Measurements from ENCODE around the gene SIRPA. TPM values are rescaled to one million over a fixed set of nuclear protein-coding genes. Genes with fewer than 3 reads are reported as not detected.

The SIRPA gene
- polyA plus RNA-seq, 4 donors, result 11.4 to 40.8 (median 22.4) TPM

GRCh38 chr20:1892119-1892385 lies 3.2 kb upstream of the SIRPA start:
- 42 to 79% (median 73%) methylated on average over 1 of the region's 1 CpG for WGBS, 3 donors
- DNase-seq, result no peak
- no peaks in the 10 kb centered on the region for H3K9me3 ChIP-seq (ENCODE audit: control insufficient read depth in 2 of 2, insufficient read depth in 1 of 2, low read depth in 1 of 2, low read length in 1 of 2)
- H3K4me1 ChIP-seq (ENCODE audit: control insufficient read depth in 3 of 3, insufficient read depth in 2 of 3, low read depth in 1 of 3, low read length in 2 of 3), result peaks cover 3 to 6% (median 6%) of the 10 kb centered on the region in 3 donors
- H3K36me3 ChIP-seq (ENCODE audit: control insufficient read depth in 3 of 3, insufficient read depth in 2 of 3, low read depth in 1 of 3, low read length in 3 of 3), result peaks cover 0 to 2% (median 0%) of the 10 kb centered on the region in 3 donors
- no peak overlapping the region for H3K4me3 ChIP-seq (ENCODE audit: low read depth in 1 of 3, low read length in 3 of 3)
- no peak for FAIRE-seq
- H3K27ac ChIP-seq (ENCODE audit: low read depth in 1 of 3, low read length in 2 of 3), result no peak overlapping the region
- peaks cover 0 to 4% (median 0%) of the 10 kb centered on the region in 3 donors for H3K27me3 ChIP-seq (ENCODE audit: control insufficient read depth in 3 of 3, insufficient read depth in 3 of 3, low read length in 3 of 3)

GRCh38 chr20:1893721-1894470 lies 1.3 kb upstream of the SIRPA start:
- H3K4me1 ChIP-seq (ENCODE audit: control insufficient read depth in 3 of 3, insufficient read depth in 2 of 3, low read depth in 1 of 3, low read length in 2 of 3), result peaks cover 0 to 16% (median 3%) of the 10 kb centered on the region in 3 donors
- DNase-seq, result no peak
- peaks cover 0 to 4% (median 0%) of the 10 kb centered on the region in 3 donors for H3K27me3 ChIP-seq (ENCODE audit: control insufficient read depth in 3 of 3, insufficient read depth in 3 of 3, low read length in 3 of 3)
- WGBS, 3 donors, result 9 to 14% (median 11%) methylated on average over 50 to 54 of the region's 54 CpGs
- H3K27ac ChIP-seq (ENCODE audit: low read depth in 1 of 3, low read length in 2 of 3), result peak overlapping the region; percentile 58 to 68 (median 66)
- H3K4me3 ChIP-seq (ENCODE audit: low read depth in 1 of 3, low read length in 3 of 3), result peak overlapping the region; percentile 49 to 77 (median 50)
- no peaks in the 10 kb centered on the region for H3K9me3 ChIP-seq (ENCODE audit: control insufficient read depth in 2 of 2, insufficient read depth in 1 of 2, low read depth in 1 of 2, low read length in 1 of 2)
- FAIRE-seq, result no peak
- peaks cover 0 to 6% (median 0%) of the 10 kb centered on the region in 3 donors for H3K36me3 ChIP-seq (ENCODE audit: control insufficient read depth in 3 of 3, insufficient read depth in 2 of 3, low read depth in 1 of 3, low read length in 3 of 3)

DNA sequence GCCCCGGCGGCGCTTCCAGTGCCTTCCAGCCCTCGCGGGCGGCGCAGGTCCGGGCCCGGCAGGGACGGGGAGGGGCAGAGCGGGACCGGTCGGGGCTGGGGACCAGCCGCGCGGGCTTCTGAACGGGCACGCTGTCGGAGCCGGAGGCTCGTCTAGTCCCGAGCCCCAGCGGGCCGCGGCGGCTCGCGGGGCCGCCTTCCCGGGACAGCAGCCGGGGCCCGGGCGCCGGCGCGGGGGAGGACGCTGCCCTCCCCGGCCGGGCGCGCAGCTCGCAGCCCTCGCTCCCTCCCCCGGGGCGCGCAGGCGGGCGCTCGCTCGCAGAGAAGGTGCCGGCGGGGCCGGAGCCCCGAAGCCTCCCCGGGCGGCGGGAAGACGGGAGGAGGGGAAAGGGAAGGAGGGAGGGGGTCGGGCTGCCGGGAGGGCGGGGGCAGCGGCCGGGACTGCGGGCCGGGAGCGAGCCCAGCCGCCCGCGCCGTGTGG lies 696 bp upstream of the SIRPA start:
- Histone ChIP-seq H3K27me3 (ENCODE audit: control insufficient read depth in 3 of 3, insufficient read depth in 3 of 3, low read length in 3 of 3) (peaks cover 0 to 4% (median 0%) of the 10 kb centered on the region in 3 donors), H3K27ac (ENCODE audit: low read depth in 1 of 3, low read length in 2 of 3) (peak overlapping the region; percentile 58 to 80 (median 72)), H3K4me3 (ENCODE audit: low read depth in 1 of 3, low read length in 3 of 3) (peak overlapping the region; percentile 49 to 77 (median 50)), H3K9me3 (ENCODE audit: control insufficient read depth in 2 of 2, insufficient read depth in 1 of 2, low read depth in 1 of 2, low read length in 1 of 2) (no peaks in the 10 kb centered on the region), H3K36me3 (ENCODE audit: control insufficient read depth in 3 of 3, insufficient read depth in 2 of 3, low read depth in 1 of 3, low read length in 3 of 3) (peaks cover 0 to 10% (median 0%) of the 10 kb centered on the region in 3 donors), H3K4me1 (ENCODE audit: control insufficient read depth in 3 of 3, insufficient read depth in 2 of 3, low read depth in 1 of 3, low read length in 2 of 3) (peaks cover 0 to 16% (median 3%) of the 10 kb centered on the region in 3 donors)
- WGBS, 3 donors, result 0 to 1% (median 1%) methylated on average over 6 to 70 of the region's 70 CpGs
- FAIRE-seq (no peak), DNase-seq (peak; percentile 58 to 86)

DNA sequence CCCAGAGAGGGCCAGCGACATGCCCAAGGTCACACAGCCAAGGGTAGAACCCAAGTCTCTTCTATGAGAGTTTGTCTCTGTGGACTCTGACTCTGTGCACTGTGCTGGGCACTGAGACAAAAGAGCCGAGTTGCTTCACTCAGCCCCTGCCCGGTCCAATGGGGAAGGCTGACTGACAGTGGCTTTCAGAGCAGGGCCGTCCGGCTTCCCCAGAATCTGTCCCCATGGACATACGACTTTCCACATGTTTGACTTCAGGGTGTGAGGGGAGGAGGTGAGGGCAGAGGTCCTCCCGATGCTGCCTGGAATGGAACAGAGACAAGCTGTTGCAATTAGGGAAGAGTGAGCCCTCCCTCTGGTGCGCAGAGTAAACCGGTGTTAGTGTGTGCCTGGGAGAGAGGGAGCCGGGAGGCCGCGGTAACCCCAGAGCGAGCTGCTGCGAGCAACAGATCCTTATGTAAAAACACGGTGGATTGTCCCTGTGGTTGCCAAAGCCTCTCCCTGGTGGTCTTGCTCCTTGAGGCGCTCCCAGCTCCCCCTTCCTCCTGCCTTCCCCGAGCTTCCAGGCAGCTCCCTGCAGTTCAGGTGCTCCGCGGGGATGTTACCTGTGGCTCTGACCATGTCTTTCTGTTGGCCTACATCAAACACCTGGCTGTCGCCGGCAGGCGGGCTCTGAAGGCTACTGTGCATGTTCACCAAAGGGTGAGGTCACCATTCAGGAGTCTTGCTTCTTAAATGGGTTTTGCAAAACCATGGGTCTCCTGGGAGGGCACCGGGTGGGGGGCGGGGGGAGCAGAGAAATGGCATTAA lies 672 bp downstream of the SIRPA start:
- Histone ChIP-seq H3K27me3 (ENCODE audit: control insufficient read depth in 3 of 3, insufficient read depth in 3 of 3, low read length in 3 of 3) (peaks cover 0 to 4% (median 0%) of the 10 kb centered on the region in 3 donors), H3K36me3 (ENCODE audit: control insufficient read depth in 3 of 3, insufficient read depth in 2 of 3, low read depth in 1 of 3, low read length in 3 of 3) (peaks cover 0 to 13% (median 0%) of the 10 kb centered on the region in 3 donors), H3K4me1 (ENCODE audit: control insufficient read depth in 3 of 3, insufficient read depth in 2 of 3, low read depth in 1 of 3, low read length in 2 of 3) (peaks cover 0 to 16% (median 3%) of the 10 kb centered on the region in 3 donors), H3K27ac (ENCODE audit: low read depth in 1 of 3, low read length in 2 of 3) (peak overlapping the region; percentile 47 to 77 (median 52)), H3K4me3 (ENCODE audit: low read depth in 1 of 3, low read length in 3 of 3) (peak overlapping the region; percentile 47 to 77 (median 68)), H3K9me3 (ENCODE audit: control insufficient read depth in 2 of 2, insufficient read depth in 1 of 2, low read depth in 1 of 2, low read length in 1 of 2) (no peaks in the 10 kb centered on the region)
- FAIRE-seq (no peak), DNase-seq (peak; percentile 48 to 61)
- 16 to 23% (median 21%) methylated on average over 20 to 24 of the region's 24 CpGs for WGBS, 3 donors

GRCh38 chr20:1896484-1897258 lies 1.5 kb downstream of the SIRPA start:
- no peak for FAIRE-seq
- H3K4me3 ChIP-seq (ENCODE audit: low read depth in 1 of 3, low read length in 3 of 3), result peak overlapping the region in 2 of 3 donors; percentile 68 to 77
- H3K9me3 ChIP-seq (ENCODE audit: control insufficient read depth in 2 of 2, insufficient read depth in 1 of 2, low read depth in 1 of 2, low read length in 1 of 2), result no peaks in the 10 kb centered on the region
- no peak for DNase-seq
- peaks cover 0 to 4% (median 0%) of the 10 kb centered on the region in 3 donors for H3K27me3 ChIP-seq (ENCODE audit: control insufficient read depth in 3 of 3, insufficient read depth in 3 of 3, low read length in 3 of 3)
- peaks cover 0 to 16% (median 3%) of the 10 kb centered on the region in 3 donors for H3K4me1 ChIP-seq (ENCODE audit: control insufficient read depth in 3 of 3, insufficient read depth in 2 of 3, low read depth in 1 of 3, low read length in 2 of 3)
- peak overlapping the region in 2 of 3 donors; percentile 3 to 13 for H3K27ac ChIP-seq (ENCODE audit: low read depth in 1 of 3, low read length in 2 of 3)
- H3K36me3 ChIP-seq (ENCODE audit: control insufficient read depth in 3 of 3, insufficient read depth in 2 of 3, low read depth in 1 of 3, low read length in 3 of 3), result peaks cover 0 to 14% (median 0%) of the 10 kb centered on the region in 3 donors
- WGBS, 3 donors, result 69 to 75% (median 73%) methylated on average over 11 to 12 of the region's 12 CpGs

- Histone ChIP-seq H3K27ac (ENCODE audit: low read depth in 1 of 3, low read length in 2 of 3) (peak overlapping the region in 2 of 3 donors; percentile 13 to 55), H3K4me3 (ENCODE audit: low read depth in 1 of 3, low read length in 3 of 3) (no peak overlapping the region), H3K27me3 (ENCODE audit: control insufficient read depth in 3 of 3, insufficient read depth in 3 of 3, low read length in 3 of 3) (peaks cover 0 to 4% (median 0%) of the 10 kb centered on the region in 3 donors), H3K4me1 (ENCODE audit: control insufficient read depth in 3 of 3, insufficient read depth in 2 of 3, low read depth in 1 of 3, low read length in 2 of 3) (peaks cover 0 to 16% (median 3%) of the 10 kb centered on the region in 3 donors), H3K36me3 (ENCODE audit: control insufficient read depth in 3 of 3, insufficient read depth in 2 of 3, low read depth in 1 of 3, low read length in 3 of 3) (peaks cover 0 to 14% (median 0%) of the 10 kb centered on the region in 3 donors), H3K9me3 (ENCODE audit: control insufficient read depth in 2 of 2, insufficient read depth in 1 of 2, low read depth in 1 of 2, low read length in 1 of 2) (no peaks in the 10 kb centered on the region)
- DNase-seq, result no peak
- WGBS, 3 donors, result 73 to 90% (median 77%) methylated on average over 2 of the region's 2 CpGs
- FAIRE-seq, result no peak
Measured at GRCh38 chr20:1897541-1897940, 2.3 kb downstream of the SIRPA start.

DNA sequence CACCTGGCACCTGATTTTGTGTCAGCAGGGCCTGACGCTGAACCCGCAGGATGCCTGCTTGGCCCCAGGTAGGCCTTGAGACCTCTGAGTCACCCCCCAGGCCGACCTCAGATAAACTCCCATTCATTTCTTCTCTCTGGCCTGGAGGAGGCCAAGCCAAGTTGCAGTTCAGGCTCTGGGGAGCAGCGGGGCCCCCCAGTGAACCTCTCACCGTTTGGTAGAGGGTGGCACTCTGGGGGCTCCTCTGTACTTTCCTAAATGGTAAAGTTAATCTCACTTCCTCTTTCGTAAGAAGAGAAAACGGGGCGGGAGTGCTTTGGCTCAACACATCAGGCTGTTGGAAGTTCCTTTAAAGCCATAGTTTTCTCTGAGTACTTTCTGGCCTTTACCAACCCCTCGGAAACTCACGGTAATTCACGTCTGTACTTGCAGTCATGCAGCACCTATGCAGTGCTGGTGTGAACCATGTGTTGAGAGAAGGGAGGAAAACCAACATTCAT lies 2.8 kb downstream of the SIRPA start:
- Histone ChIP-seq H3K4me3 (ENCODE audit: low read depth in 1 of 3, low read length in 3 of 3) (no peak overlapping the region), H3K4me1 (ENCODE audit: control insufficient read depth in 3 of 3, insufficient read depth in 2 of 3, low read depth in 1 of 3, low read length in 2 of 3) (peaks cover 0 to 16% (median 3%) of the 10 kb centered on the region in 3 donors), H3K27me3 (ENCODE audit: control insufficient read depth in 3 of 3, insufficient read depth in 3 of 3, low read length in 3 of 3) (peaks cover 0 to 4% (median 0%) of the 10 kb centered on the region in 3 donors), H3K36me3 (ENCODE audit: control insufficient read depth in 3 of 3, insufficient read depth in 2 of 3, low read depth in 1 of 3, low read length in 3 of 3) (peaks cover 0 to 14% (median 0%) of the 10 kb centered on the region in 3 donors), H3K9me3 (ENCODE audit: control insufficient read depth in 2 of 2, insufficient read depth in 1 of 2, low read depth in 1 of 2, low read length in 1 of 2) (no peaks in the 10 kb centered on the region), H3K27ac (ENCODE audit: low read depth in 1 of 3, low read length in 2 of 3) (peak overlapping the region in 2 of 3 donors; percentile 13 to 55)
- FAIRE-seq (no peak), DNase-seq (peak in 1 of 2 donors; percentile 30)
- 50 to 64% (median 63%) methylated on average over 11 of the region's 11 CpGs for WGBS, 3 donors

Data from small intestine (tissue), 7 donors.